HG02610 (cell line): ENCODE results near the gene PPP1R15A.
"Not testable (repeated sequence)": the region's sequence is repeated elsewhere in the genome, so short reads cannot be mapped to it uniquely, and the experiment has no call there.

Experiments used
- ATAC-seq: cut with Tn5 transposase; IDR thresholded peaks from one replicate; pipeline ENCODE4 v1.9.1; 2021; ENCODE audit warnings: mild to moderate bottlenecking, moderate library complexity; ENCODE audit not compliant: unreplicated experiment

Gene PPP1R15A

GRCh38 chr19:48910803-48911202, 38.6 kb downstream of the PPP1R15A start:
- no peak for ATAC-seq

GRCh38 chr19:48913114-48913889, 41.1 kb downstream of the PPP1R15A start:
- no peak for ATAC-seq

- ATAC-seq, result no peak
These were observed 42.0 kb downstream of the PPP1R15A start for GRCh38 chr19:48914181-48914580.

GRCh38 chr19:48915757-48916156, 43.5 kb downstream of the PPP1R15A start:
- ATAC-seq, result no peak

GRCh38 chr19:48918071-48918470, 45.9 kb downstream of the PPP1R15A start:
- no peak for ATAC-seq

- ATAC-seq, result no peak
These were observed 46.6 kb downstream of the PPP1R15A start for GRCh38 chr19:48918801-48919247.

GRCh38 chr19:48919271-48919670, 47.0 kb downstream of the PPP1R15A start:
- not testable (repeated sequence) for ATAC-seq

GRCh38 chr19:48920949-48921348, 48.7 kb downstream of the PPP1R15A start:
- no peak for ATAC-seq

GRCh38 chr19:48921721-48922500, 49.7 kb downstream of the PPP1R15A start:
- ATAC-seq, result no peak

- no peak for ATAC-seq
These were observed 50.6 kb downstream of the PPP1R15A start for GRCh38 chr19:48922548-48923490.

- ATAC-seq, result no peak
These were observed 53.1 kb downstream of the PPP1R15A start for GRCh38 chr19:48925240-48925843.
